Thyroid gland (tissue), 4 donors: ENCODE results near the gene ERICH6B. TPM values are rescaled to one million over a fixed set of nuclear protein-coding genes. Genes with fewer than 3 reads are reported as not detected.

Experiments used
- DNase-seq, 2 donors: peaks; one replicate each; pipeline ENCODE4 v3.0.0-alpha.2; 2019
- H3K27ac ChIP-seq, 3 donors: fragments of 200-600 bp; sonication (generic); 1 replicate in 2 of 3; 2 replicates in 1 of 3; pipeline ENCODE4 v1.5.1; 2016 to 2019; ENCODE audit warnings: mild to moderate bottlenecking in 1 of 3, moderate library complexity in 1 of 3
- H3K27me3 ChIP-seq: fragments of 200-600 bp; sonication (generic); one replicate; pipeline ENCODE4 v1.5.1; 2019
- H3K36me3 ChIP-seq, 2 donors: fragments of 200-600 bp; sonication (generic); one replicate each; pipeline ENCODE4 v1.5.1; 2016 to 2019
- H3K4me1 ChIP-seq, 2 donors: fragments of 200-600 bp; sonication (generic); one replicate each; pipeline ENCODE4 v1.5.1; 2017 to 2019
- H3K4me3 ChIP-seq, 3 donors: fragments of 200-600 bp; sonication (generic); replicated peaks in 1 of 3; 1 replicate in 2 of 3; 2 replicates in 1 of 3; pipeline ENCODE4 v1.5.1; 2016; ENCODE audit warnings: mild to moderate bottlenecking in 1 of 3
- H3K9me3 ChIP-seq: fragments of 200-600 bp; sonication (generic); one replicate; pipeline ENCODE4 v1.5.1; 2017
- CTCF ChIP-seq, 6 experiments: fragments of 200-600 bp in 3 of 6; fragments of 450-650 bp in 3 of 6; sonication (generic) in 3 of 6; IDR thresholded peaks; one replicate each; pipeline ENCODE4 v1.5.1; 2016 to 2019; ENCODE audit warnings: antibody characterized with exemption in 6 of 6, mild to moderate bottlenecking in 2 of 6, inconsistent platforms in 1 of 6, moderate library complexity in 1 of 6
- POLR2A ChIP-seq, 2 donors: fragments of 450-650 bp; IDR thresholded peaks; one replicate each; pipeline ENCODE4 v1.6.1; 2017; ENCODE audit warnings: antibody characterized with exemption in 2 of 2, mild to moderate bottlenecking in 2 of 2, moderate library complexity in 1 of 2
- WGBS, 2 donors: methylation state at CpG; one replicate each; pipeline ENCODE4 v1.1.5; 2017; 5-methylcytosine and 5-hydroxymethylcytosine counted together
- intact Hi-C: fragments of 100-400 bp; cut with DNase I; formaldehyde crosslinking; loops from one replicate; pipeline ENCODE4 v1.15.1; 2023
- total RNA-seq, 4 donors: library from RNA; depleted of rRNA; stranded (reverse); fragments of >200 nt; gene quantifications; one replicate each; pipeline ENCODE4 v1.2.3, GENCODE V29; 2016

The ERICH6B gene
- total RNA-seq, 4 donors from 2014 or later = not detected

DNA sequence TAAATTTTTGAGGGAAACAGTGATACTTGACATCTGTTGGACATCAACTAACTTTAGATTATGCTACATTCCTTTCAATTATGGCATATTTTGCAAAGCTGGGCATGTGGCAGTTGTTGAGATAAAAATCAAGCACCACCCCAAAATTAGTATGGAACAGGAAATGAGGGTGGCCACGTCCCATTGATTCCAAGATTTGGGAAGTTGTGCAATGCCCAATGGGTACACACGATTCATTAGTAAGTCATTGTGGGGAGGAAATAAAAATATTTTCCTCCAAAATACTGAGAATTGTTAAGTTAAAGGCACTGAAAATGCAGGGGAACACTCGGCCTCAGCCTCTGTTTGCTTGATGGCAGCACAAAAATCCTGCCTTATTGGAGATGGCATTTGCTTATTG lies 7.6 kb downstream of the ERICH6B start:
- no peak for TF ChIP-seq CTCF (IDR thresholded peaks at IDR 0.05)
- no peak for TF ChIP-seq POLR2A (IDR thresholded peaks at IDR 0.05)
- no peak overlapping the region for H3K4me3 ChIP-seq

GRCh38 chr13:45604892-45605291 lies 10.6 kb downstream of the ERICH6B start:
- H3K4me3 ChIP-seq = no peak overlapping the region
- no peak overlapping the region for H3K27ac ChIP-seq
- TF ChIP-seq POLR2A (IDR thresholded peaks at IDR 0.05) (no peak), CTCF (IDR thresholded peaks at IDR 0.05) (no peak)
- WGBS, 2 donors = 67 to 74% methylated on average over 4 of the region's 4 CpGs
- no peaks in the 10 kb centered on the region for H3K4me1 ChIP-seq
- H3K27me3 ChIP-seq = no peaks in the 10 kb centered on the region
- no peaks in the 10 kb centered on the region for H3K9me3 ChIP-seq
- intact Hi-C loops = no loop called here
- no peak for DNase-seq
- no peaks in the 10 kb centered on the region for H3K36me3 ChIP-seq

More for the DNA sequence above, 7.6 kb downstream of the ERICH6B start:
- H3K36me3 ChIP-seq = no peaks in the 10 kb centered on the region
- H3K9me3 ChIP-seq = no peaks in the 10 kb centered on the region
- H3K27me3 ChIP-seq = no peaks in the 10 kb centered on the region
- no peak for DNase-seq
- intact Hi-C loops = no loop called here
- no peak overlapping the region for H3K27ac ChIP-seq
- no peaks in the 10 kb centered on the region for H3K4me1 ChIP-seq
- 68 to 73% methylated on average over 3 of the region's 3 CpGs for WGBS, 2 donors

GRCh38 chr13:45603338-45603737 lies 12.2 kb downstream of the ERICH6B start:
- TF ChIP-seq CTCF (IDR thresholded peaks at IDR 0.05) (no peak), POLR2A (IDR thresholded peaks at IDR 0.05) (no peak)

GRCh38 chr13:45602183-45603170 lies 13.1 kb downstream of the ERICH6B start:
- Histone ChIP-seq H3K4me1 (no peaks in the 10 kb centered on the region), H3K4me3 (no peak overlapping the region), H3K27me3 (no peaks in the 10 kb centered on the region), H3K36me3 (no peaks in the 10 kb centered on the region), H3K9me3 (no peaks in the 10 kb centered on the region), H3K27ac (no peak overlapping the region)
- intact Hi-C loops = no loop called here
- TF ChIP-seq POLR2A (IDR thresholded peaks at IDR 0.05) (no peak), CTCF (IDR thresholded peaks at IDR 0.05) (no peak)
- DNase-seq = no peak
- 68 to 72% methylated on average over 4 of the region's 4 CpGs for WGBS, 2 donors

More at GRCh38 chr13:45603338-45603737, 12.2 kb downstream of the ERICH6B start:
- Histone ChIP-seq H3K9me3 (no peaks in the 10 kb centered on the region), H3K36me3 (no peaks in the 10 kb centered on the region), H3K4me3 (no peak overlapping the region), H3K27me3 (no peaks in the 10 kb centered on the region), H3K27ac (no peak overlapping the region), H3K4me1 (no peaks in the 10 kb centered on the region)
- intact Hi-C loops = no loop called here
- DNase-seq = no peak
- 91% methylated on average over 4 of the region's 4 CpGs for WGBS, 2 donors

DNA sequence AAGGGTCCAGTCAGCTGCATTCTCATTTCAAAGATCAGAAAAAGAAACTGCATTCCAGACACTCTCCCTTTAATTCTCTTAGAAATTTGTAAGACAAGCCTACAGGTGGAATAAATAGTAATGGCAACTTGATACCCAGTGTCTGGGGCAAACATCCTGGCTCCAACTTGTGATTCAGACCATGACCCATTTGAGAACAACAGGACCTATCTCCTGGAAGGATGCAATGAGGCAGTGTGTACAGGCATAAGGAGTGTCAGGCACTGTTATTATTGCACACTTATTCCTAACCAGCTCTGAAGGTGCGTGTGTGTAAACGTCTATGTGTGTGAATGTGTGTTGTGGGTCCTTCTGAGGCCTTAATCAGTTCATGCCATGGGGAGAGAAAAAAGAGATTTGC lies 13.9 kb downstream of the ERICH6B start:
- DNase-seq = no peak
- no peak overlapping the region for H3K27ac ChIP-seq
- H3K4me1 ChIP-seq = no peaks in the 10 kb centered on the region
- TF ChIP-seq POLR2A (IDR thresholded peaks at IDR 0.05) (no peak), CTCF (IDR thresholded peaks at IDR 0.05) (no peak)
- intact Hi-C loops = no loop called here
- H3K4me3 ChIP-seq = no peak overlapping the region
- no peaks in the 10 kb centered on the region for H3K9me3 ChIP-seq
- 80 to 94% methylated on average over 2 of the region's 2 CpGs for WGBS, 2 donors
- H3K36me3 ChIP-seq = no peaks in the 10 kb centered on the region
- H3K27me3 ChIP-seq = no peaks in the 10 kb centered on the region
